ENCODE results near the gene GSK3B. TPM values are rescaled to one million over a fixed set of nuclear protein-coding genes. Genes with fewer than 3 reads are reported as not detected.
"Not testable (repeated sequence)": the region's sequence is repeated elsewhere in the genome, so short reads cannot be mapped to it uniquely, and the experiment has no call there.

The GSK3B gene
- total RNA-seq, 2 experiments from 2014 or later = 33.0 to 34.2 TPM

DNA sequence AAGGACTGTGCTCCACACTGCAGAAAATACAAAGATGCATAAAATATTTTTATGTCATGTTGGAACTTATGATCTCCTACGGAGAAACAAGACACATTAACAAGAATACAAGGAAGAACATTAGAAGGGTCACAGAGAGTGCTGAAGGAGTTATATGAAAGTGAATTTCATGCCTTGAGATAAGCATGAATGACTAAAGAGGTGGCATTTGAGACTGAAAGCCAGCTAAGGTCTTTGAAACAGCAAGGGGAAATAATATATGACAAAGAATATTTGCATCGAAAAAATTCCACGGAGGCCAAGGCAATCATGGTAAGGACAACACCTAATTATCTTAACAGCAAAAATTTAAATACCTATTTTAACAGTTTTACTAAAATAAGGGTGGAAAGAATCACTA lies 12.5 kb downstream of the GSK3B start:
- H3K27me3 Mint-ChIP-seq = no peaks in the 10 kb centered on the region
- H3K4me1 Mint-ChIP-seq = peaks cover 51% of the 10 kb centered on the region
- H3K27ac Mint-ChIP-seq = no peak overlapping the region
- peaks cover 2% of the 10 kb centered on the region for H3K9me3 Mint-ChIP-seq
- no peak for DNase-seq
- H3K4me3 Mint-ChIP-seq = no peak overlapping the region
- peaks cover 34% of the 10 kb centered on the region for H3K36me3 Mint-ChIP-seq

DNA sequence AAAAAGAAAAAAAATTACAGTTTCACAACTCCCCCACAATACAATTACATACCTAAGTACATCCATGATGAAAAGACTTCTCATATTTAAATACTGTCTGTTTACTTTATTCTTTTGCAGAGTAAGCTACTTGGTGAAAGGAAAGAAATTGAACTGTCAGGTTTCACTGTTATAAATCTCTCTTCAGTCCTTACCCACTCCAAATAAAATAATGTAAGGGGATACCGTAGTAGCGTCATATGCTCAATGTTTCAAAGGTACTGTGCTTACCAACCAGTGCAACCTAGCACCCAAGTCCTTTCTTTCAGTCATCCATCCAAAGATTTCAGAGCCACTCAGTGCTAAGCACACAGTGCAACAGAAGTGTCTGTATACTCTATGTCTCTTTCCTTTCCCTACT lies 13.4 kb downstream of the GSK3B start:
- peaks cover 5% of the 10 kb centered on the region for H3K9me3 Mint-ChIP-seq
- no peak for DNase-seq
- H3K4me1 Mint-ChIP-seq = peaks cover 51% of the 10 kb centered on the region
- no peak overlapping the region for H3K27ac Mint-ChIP-seq
- peaks cover 39% of the 10 kb centered on the region for H3K36me3 Mint-ChIP-seq
- H3K27me3 Mint-ChIP-seq = no peaks in the 10 kb centered on the region
- H3K4me3 Mint-ChIP-seq = no peak overlapping the region

DNA sequence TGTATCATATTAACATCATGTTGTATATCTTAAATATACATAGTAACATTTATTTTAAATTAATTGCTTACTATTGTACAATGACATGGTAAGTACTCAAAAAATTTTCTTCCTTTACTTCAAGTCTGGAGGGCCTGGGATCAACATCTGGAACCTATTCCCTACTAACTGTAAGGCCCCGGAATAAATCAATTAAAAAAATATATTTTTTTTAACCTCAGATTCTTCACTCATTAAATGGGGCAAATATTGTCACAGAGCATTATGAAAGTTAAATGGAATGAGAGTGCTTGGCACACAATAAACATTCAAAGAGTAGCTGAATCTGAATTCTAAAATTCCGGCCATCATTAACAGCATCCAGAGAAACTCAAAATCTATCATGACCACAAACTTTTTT lies 16.5 kb downstream of the GSK3B start:
- Mint-ChIP-seq H3K27ac (no peak overlapping the region), H3K9me3 (peaks cover 6% of the 10 kb centered on the region), H3K4me1 (peaks cover 56% of the 10 kb centered on the region), H3K4me3 (no peak overlapping the region), H3K36me3 (peaks cover 56% of the 10 kb centered on the region), H3K27me3 (no peaks in the 10 kb centered on the region)
- no peak for DNase-seq

DNA sequence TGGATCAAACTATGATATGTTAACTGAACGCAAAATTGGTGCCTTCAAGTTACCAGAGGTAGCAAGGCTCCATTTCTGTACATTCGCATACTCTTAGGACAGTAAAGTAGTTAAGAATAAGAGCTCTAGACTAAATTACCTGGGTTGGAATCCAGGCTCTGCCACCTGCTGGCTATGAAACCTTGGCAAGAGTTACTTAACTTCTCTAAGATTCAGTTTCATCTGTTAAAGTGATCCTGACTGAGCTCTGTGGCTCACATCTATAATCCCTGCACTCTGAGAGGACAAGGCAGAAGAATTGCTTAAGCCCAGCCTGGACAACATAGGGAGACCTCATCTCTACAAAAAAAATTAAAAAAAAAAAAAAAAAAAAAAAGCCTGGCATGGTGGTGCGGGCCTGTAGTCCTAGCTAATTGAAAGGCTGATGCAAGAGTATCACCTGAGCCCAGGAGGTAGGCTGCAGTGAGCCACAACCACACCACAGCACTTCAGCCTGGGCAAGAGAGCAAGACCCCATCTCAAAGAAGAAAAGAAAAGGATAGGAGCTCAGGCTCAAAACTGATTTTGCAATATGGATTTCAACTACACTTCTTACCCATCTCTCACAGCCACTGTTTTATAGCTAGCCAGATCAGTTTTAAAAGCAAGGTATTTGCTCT lies 21.3 kb downstream of the GSK3B start:
- Mint-ChIP-seq H3K9me3 (peaks cover 6% of the 10 kb centered on the region), H3K4me3 (no peak overlapping the region), H3K4me1 (peaks cover 47% of the 10 kb centered on the region), H3K27ac (peak overlapping the region; percentile 25), H3K27me3 (no peaks in the 10 kb centered on the region), H3K36me3 (peaks cover 40% of the 10 kb centered on the region)
- no peak for DNase-seq

DNA sequence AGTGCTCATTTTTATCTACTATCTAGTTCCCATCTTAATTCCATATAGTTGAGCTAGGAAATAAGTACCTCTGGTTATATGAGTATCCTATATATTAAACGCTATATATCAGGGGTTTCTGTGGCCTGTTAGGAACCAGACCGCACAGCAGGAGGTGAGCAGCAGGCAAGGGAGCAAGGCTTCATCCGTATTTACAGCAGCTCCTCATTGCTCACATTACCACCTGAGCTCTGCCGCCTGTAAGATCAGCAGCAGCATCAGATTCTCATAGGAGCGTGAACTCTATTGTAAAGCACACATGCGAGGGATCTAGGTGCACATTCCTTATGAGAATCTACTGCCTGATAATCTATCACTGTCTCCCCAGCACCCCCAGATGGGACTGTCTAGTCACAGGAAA lies 23.0 kb downstream of the GSK3B start:
- H3K27ac Mint-ChIP-seq = no peak overlapping the region

DNA sequence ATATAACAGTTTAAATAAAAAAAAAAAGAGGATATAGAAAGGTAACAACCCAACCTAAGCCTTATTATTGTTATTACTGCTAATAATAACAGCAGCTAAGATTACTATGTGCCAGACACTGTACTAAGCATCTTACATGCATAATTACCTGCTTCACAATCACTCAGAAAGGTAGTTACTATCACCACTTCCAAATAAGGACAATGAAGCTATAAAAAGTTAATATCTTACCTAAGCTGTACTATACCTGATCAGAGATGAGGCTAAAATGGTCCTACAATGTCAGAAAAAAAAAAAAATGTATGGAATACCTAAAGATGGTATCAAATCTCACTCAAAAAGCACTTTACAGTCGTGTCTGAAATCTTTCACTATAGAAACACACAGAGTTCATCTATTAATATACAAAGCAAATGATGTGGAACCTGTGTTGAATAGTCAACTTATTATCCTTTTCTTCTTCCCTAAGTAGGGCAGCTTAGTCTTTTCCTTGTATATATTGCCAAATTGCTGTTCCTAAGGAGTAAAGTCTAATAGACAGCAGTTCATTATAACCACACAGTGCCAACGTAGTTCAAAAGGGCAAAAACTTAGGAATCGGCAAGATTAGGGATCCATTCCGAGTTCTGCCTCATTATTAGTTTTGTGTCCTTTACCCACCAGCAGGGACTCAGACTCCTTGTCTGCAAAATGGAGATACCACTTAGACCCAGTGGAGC lies 23.8 kb downstream of the GSK3B start:
- Mint-ChIP-seq H3K4me3 (no peak overlapping the region), H3K9me3 (peaks cover 3% of the 10 kb centered on the region), H3K27me3 (no peaks in the 10 kb centered on the region), H3K4me1 (peaks cover 42% of the 10 kb centered on the region), H3K36me3 (peaks cover 40% of the 10 kb centered on the region), H3K27ac (no peak overlapping the region)
- DNase-seq = no peak

More for the DNA sequence above, 23.0 kb downstream of the GSK3B start:
- H3K9me3 Mint-ChIP-seq = peaks cover 5% of the 10 kb centered on the region
- H3K4me1 Mint-ChIP-seq = peaks cover 50% of the 10 kb centered on the region
- H3K36me3 Mint-ChIP-seq = peaks cover 40% of the 10 kb centered on the region
- no peak overlapping the region for H3K4me3 Mint-ChIP-seq
- H3K27me3 Mint-ChIP-seq = no peaks in the 10 kb centered on the region
- no peak for DNase-seq

DNA sequence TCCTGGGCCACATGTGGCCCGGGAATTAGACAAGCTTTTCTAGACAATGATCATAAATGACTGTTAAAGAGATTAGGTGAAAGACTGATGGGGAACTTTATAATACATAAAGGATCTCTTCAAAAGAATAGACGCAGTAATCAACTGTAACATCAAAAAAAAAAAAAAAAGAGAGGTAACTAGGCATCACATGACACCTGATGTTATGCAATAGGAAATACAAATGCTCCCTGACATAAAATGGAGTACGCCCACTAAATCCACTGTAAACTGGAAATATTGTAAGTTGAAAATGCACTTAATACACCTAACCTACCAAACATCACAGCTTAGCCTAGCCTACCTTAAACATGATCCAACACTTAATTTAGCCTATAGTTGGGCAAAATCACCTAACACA lies 27.2 kb downstream of the GSK3B start:
- Mint-ChIP-seq H3K27me3 (no peaks in the 10 kb centered on the region), H3K4me3 (no peak overlapping the region), H3K4me1 (peaks cover 35% of the 10 kb centered on the region), H3K36me3 (peaks cover 28% of the 10 kb centered on the region), H3K27ac (no peak overlapping the region), H3K9me3 (peaks cover 4% of the 10 kb centered on the region)
- no peak for DNase-seq

DNA sequence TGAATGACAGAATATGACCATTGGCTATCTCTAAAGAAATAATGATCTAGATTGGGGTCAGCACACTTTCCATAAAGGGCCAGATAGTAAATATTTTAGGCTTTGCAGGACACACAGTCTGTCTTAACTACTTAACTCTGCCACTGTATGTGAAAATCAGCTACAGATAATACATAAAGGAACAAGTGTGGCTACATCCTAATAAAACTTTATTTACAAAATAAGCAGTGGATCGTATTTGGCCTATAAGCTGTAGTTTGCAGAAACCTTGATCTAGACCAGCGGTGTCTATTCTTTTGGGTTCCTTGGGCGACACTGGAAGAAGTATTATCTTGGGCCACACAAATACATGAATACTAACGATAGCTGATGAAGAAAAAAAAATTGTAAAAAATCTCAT lies 27.6 kb downstream of the GSK3B start:
- Mint-ChIP-seq H3K4me1 (peaks cover 31% of the 10 kb centered on the region), H3K4me3 (no peak overlapping the region), H3K36me3 (peaks cover 26% of the 10 kb centered on the region), H3K27ac (no peak overlapping the region), H3K9me3 (peaks cover 4% of the 10 kb centered on the region), H3K27me3 (no peaks in the 10 kb centered on the region)
- no peak for DNase-seq

DNA sequence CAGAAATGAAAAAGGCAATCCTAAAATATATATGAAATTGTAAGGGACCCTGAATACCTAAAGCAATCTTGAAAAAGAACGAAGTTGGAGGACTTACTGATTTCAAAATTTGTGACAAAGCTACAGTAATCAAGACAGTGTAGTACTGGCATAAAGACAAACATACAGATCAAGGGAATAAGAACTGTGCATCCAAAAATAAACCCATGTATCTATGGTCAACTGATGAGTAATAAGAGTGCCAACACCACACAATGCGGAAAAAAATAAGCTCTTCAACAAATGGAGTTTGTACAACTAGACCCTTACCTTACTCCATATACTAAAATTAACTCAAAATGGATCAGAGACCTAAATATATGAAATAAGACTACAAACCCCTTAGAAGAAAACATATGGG lies 29.6 kb downstream of the GSK3B start:
- DNase-seq = no peak
- Mint-ChIP-seq H3K4me1 (peaks cover 29% of the 10 kb centered on the region), H3K4me3 (no peak overlapping the region), H3K36me3 (peaks cover 28% of the 10 kb centered on the region), H3K27ac (no peak overlapping the region), H3K9me3 (peaks cover 4% of the 10 kb centered on the region), H3K27me3 (no peaks in the 10 kb centered on the region)

DNA sequence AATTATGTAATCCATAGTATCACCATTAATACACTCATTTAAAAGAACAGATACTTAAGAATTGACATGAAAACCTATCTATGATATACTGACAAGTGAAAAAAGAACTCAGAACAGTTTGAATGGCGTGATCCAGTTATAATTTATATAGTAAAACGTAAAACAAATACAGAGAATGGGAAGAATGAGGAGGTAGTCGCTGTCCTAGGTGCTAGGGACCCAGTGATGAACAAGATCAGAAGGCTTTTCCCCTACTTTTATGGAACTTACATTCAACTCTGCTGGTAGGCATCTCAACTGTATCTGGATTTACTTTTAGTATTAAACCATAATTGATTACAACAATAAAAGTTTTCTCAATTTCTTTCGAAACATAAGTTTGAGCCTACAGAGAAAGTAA lies 31.8 kb downstream of the GSK3B start:
- peaks cover 3% of the 10 kb centered on the region for H3K9me3 Mint-ChIP-seq
- H3K27ac Mint-ChIP-seq = no peak overlapping the region
- H3K4me1 Mint-ChIP-seq = peaks cover 34% of the 10 kb centered on the region
- no peak overlapping the region for H3K4me3 Mint-ChIP-seq
- H3K36me3 Mint-ChIP-seq = peaks cover 25% of the 10 kb centered on the region
- no peaks in the 10 kb centered on the region for H3K27me3 Mint-ChIP-seq
- no peak for DNase-seq

DNA sequence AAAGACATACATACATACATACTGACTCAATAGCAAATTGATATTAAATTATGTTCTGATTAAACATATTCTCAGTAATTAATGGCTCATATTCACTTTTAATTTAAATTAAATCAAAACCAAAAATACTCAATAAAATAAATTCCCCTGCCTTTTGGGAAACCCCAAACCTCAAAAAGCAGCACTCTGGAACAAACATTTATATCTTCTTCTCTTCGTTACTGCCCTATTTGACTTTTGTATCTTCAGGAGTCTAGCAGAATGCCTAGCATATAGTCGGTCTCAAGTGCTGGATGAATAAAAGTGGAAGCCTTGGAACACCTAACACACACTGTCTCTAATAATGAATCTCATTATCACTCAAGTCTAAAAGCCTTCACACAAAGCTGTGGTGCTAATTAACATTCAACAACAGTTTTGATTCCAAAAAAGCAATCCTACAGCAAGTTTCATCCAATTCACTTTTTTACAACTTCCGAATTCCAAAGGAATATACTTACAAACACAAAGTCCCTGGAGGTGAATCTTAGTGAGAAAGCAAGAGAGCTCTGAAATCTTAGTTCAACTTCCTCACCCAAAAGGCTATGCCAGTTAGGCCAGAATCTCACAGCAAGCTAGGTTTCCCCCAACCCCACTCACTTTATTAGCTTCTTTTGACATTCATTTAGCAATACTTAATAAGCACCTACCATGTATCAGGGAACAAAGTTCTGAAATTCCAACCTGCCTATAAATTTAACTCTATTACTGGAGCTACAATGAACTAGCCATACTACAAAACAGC lies 35.0 kb downstream of the GSK3B start:
- Mint-ChIP-seq H3K4me3 (no peak overlapping the region), H3K27me3 (no peaks in the 10 kb centered on the region), H3K36me3 (peaks cover 21% of the 10 kb centered on the region), H3K4me1 (peaks cover 22% of the 10 kb centered on the region), H3K9me3 (peaks cover 7% of the 10 kb centered on the region), H3K27ac (no peak overlapping the region)
- DNase-seq = no peak

DNA sequence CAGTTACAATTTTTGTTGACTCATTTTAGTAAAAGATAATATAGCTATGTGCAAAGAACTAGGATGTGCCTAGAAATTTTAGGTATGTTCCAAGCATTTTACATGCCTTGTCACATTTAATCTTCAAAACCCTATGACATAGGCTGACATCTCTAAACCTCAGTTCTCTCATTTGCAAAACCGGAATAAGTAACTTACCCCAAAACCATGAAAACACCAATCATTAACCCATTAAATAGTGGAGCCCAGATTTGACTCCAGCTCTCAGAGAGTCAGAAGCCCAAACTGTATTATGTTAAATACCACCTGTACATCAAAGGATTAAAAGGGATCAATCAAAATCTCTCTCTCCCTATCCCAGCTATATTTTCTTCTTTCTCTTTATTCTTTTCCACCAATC lies 36.6 kb downstream of the GSK3B start:
- H3K4me3 Mint-ChIP-seq = no peak overlapping the region
- no peak overlapping the region for H3K27ac Mint-ChIP-seq
- no peak for DNase-seq
- H3K4me1 Mint-ChIP-seq = peaks cover 33% of the 10 kb centered on the region
- H3K36me3 Mint-ChIP-seq = peaks cover 33% of the 10 kb centered on the region
- H3K27me3 Mint-ChIP-seq = no peaks in the 10 kb centered on the region
- H3K9me3 Mint-ChIP-seq = peaks cover 15% of the 10 kb centered on the region

DNA sequence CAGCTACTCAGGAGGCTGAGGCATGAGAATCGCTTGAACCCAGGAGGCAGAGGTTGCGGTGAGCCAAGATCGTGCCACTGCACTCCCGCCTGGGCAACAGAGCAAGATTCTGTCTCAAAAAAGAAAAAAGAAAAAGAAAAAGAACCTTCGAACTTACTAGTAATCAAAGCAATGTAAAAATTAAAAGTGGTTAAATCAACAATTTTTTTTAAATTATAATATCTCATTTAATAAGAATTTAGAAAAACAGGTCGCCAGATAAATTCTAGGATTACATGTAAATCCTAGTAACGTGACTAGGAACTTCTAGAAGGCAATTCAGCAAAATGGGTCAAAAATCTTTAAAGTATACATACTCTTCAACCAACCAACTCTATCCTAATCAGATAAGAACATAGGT lies 37.2 kb downstream of the GSK3B start:
- H3K27me3 Mint-ChIP-seq = no peaks in the 10 kb centered on the region
- peaks cover 39% of the 10 kb centered on the region for H3K4me1 Mint-ChIP-seq
- no peak for DNase-seq
- H3K4me3 Mint-ChIP-seq = no peak overlapping the region
- no peak overlapping the region for H3K27ac Mint-ChIP-seq
- H3K36me3 Mint-ChIP-seq = peaks cover 35% of the 10 kb centered on the region
- H3K9me3 Mint-ChIP-seq = peaks cover 15% of the 10 kb centered on the region

DNA sequence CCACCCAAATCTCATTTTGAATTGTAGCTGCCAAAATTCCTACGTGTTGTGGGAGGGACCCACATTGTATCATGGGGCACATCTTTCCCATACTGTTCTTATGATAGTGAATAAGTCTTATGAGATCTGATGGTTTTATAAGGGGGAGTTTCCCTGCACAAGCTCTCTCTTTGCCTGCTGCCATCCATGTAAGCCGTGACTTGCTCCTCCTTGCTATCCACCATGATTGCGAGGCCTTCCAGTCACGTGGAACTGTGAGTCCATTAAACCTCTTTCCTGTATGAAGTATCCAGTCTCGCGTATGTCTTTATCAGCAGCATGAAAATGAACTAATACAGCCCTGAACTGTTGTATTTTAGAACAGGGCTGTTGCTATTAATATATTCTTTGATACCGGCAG lies 40.6 kb downstream of the GSK3B start:
- H3K9me3 Mint-ChIP-seq = peaks cover 15% of the 10 kb centered on the region
- not testable (repeated sequence) for DNase-seq, H3K27ac Mint-ChIP-seq, H3K27me3 Mint-ChIP-seq, H3K4me3 Mint-ChIP-seq
- peaks cover 49% of the 10 kb centered on the region for H3K4me1 Mint-ChIP-seq
- peaks cover 48% of the 10 kb centered on the region for H3K36me3 Mint-ChIP-seq

DNA sequence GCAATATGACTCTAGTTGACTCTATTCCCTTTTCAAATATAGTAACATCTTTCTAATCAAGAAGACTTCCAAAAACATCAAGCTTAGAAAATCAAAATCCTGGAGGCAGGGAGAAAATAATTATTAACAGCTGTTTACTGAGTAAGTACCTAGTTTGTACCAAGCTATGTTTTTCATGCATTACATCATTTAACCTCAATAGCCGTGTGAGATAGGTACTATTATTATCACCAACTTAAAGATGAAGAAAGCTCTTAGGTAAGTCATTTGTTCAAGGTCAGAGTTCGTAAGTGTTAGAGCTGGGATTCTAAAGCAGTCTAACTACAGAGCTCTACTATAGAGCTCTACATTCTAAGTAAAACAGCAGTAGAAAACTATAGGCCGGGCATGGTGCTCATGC lies 41.6 kb downstream of the GSK3B start:
- no peak for DNase-seq
- Mint-ChIP-seq H3K36me3 (peaks cover 53% of the 10 kb centered on the region), H3K4me1 (peaks cover 51% of the 10 kb centered on the region), H3K27me3 (no peaks in the 10 kb centered on the region), H3K4me3 (no peak overlapping the region), H3K9me3 (peaks cover 18% of the 10 kb centered on the region), H3K27ac (peak overlapping the region; percentile 14)
